ENCODE data around the gene KBTBD4. TPM values are rescaled to one million over a fixed set of nuclear protein-coding genes. Genes with fewer than 3 reads are reported as not detected.

KBTBD4 gene
- total and polyA plus RNA-seq, 2 donors (not counting 1 experiment from before 2014, with no cell fraction given), result 19.9 to 20.0 TPM

DNA sequence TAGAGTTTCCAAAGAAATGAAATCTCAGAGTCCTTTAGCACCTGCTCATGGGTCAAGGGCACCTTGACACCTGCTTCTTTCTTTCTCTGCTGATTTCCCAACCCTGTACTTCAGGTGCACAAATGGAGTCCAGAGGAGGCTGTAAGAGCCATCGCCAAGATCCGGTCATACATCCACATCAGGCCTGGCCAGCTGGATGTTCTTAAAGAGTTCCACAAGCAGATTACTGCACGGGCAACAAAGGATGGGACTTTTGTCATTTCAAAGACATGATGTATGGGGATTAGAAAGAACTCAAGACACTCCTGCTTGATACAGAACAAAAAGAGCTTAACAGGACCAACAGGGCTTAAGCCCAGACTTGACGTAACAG is 7.4 kb downstream of the KBTBD4 start:
- no peak overlapping the region for H3K27ac ChIP-seq (ENCODE audit: insufficient read depth, low read length)

DNA sequence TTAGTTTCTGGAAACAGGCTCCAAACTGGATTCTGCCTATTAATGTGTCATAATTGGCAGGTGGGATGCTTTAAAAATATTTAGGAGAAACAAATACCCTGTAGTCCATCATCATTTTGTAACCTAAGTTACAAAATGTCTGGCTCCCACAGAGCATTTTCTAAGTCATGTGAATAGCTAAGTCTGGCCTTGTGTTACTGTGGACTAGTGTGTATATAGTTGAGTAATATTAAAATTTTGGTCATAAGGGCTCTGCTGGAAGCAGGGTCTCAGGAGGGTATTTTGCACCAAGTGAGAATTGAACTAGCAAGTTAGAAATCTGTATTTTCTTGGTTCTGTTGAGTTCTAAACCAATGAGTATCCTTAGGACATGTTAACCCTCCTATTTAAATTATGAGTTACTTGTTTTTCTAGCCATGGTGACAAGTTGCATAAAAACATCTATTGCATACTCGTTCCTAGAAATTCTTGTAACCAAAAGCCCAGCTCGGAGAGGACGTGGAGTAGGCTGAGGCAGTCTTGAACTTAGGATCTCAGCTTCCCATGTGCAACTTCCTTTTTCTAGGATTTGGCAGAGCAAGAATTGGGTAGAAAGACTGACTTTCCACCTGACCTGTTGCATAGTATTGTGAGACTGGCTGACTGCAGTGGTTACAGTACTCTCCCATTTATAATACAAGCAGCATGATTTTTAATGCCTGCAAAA is 8.0 kb downstream of the KBTBD4 start:
- Histone ChIP-seq H4K20me1 (ENCODE audit: control insufficient read depth, extremely low read depth, insufficient read depth, low read length) (no peaks in the 10 kb centered on the region), H3K79me2 (ENCODE audit: control insufficient read depth, insufficient read depth, low read length) (peaks cover 18% of the 10 kb centered on the region), H3K27ac (ENCODE audit: insufficient read depth, low read length) (no peak overlapping the region), H3K36me3 (ENCODE audit: control insufficient read depth, insufficient read depth, low read length) (peaks cover 13% of the 10 kb centered on the region), H3K4me2 (ENCODE audit: extremely low read depth, insufficient read depth, low read length) (no peak overlapping the region), H3K27me3 (ENCODE audit: control insufficient read depth, insufficient read depth, low read length) (no peaks in the 10 kb centered on the region), H3K4me3 (replicated peaks in 1 of 4; ENCODE audit: control extremely low read depth in 1 of 4, insufficient read depth in 1 of 4, low read depth in 3 of 4, low read length in 4 of 4) (no peak overlapping the region), H3K9me3 (ENCODE audit: control insufficient read depth, insufficient read depth, low read depth, low read length) (no peaks in the 10 kb centered on the region), H3K4me1 (ENCODE audit: control insufficient read depth, extremely low read depth, insufficient read depth, low read length) (peaks cover 16% of the 10 kb centered on the region), H2AFZ (ENCODE audit: low read length) (no peak overlapping the region), H3K9ac (ENCODE audit: insufficient read depth, low read length) (no peak overlapping the region)
- DNase-seq (ENCODE audit: low read depth in 2 of 2), result no peak
- no peak for TF ChIP-seq EZH2 (IDR thresholded peaks at IDR 0.05; ENCODE audit: low read length, missing control alignments)
- TF ChIP-seq, protein P1, sequence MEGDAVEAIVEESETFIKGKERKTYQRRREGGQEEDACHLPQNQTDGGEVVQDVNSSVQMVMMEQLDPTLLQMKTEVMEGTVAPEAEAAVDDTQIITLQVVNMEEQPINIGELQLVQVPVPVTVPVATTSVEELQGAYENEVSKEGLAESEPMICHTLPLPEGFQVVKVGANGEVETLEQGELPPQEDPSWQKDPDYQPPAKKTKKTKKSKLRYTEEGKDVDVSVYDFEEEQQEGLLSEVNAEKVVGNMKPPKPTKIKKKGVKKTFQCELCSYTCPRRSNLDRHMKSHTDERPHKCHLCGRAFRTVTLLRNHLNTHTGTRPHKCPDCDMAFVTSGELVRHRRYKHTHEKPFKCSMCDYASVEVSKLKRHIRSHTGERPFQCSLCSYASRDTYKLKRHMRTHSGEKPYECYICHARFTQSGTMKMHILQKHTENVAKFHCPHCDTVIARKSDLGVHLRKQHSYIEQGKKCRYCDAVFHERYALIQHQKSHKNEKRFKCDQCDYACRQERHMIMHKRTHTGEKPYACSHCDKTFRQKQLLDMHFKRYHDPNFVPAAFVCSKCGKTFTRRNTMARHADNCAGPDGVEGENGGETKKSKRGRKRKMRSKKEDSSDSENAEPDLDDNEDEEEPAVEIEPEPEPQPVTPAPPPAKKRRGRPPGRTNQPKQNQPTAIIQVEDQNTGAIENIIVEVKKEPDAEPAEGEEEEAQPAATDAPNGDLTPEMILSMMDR (conservative IDR thresholded peaks at IDR 0.05 in 1 of 2, IDR thresholded peaks at IDR 0.05 in 1 of 2; ENCODE audit: low read depth in 1 of 2, low read length in 2 of 2), result no peak

More for the DNA sequence above, 7.4 kb downstream of the KBTBD4 start:
- TF ChIP-seq EZH2 (IDR thresholded peaks at IDR 0.05; ENCODE audit: low read length, missing control alignments), result no peak
- TF ChIP-seq, protein P1 (conservative IDR thresholded peaks at IDR 0.05 in 1 of 2, IDR thresholded peaks at IDR 0.05 in 1 of 2; ENCODE audit: low read depth in 1 of 2, low read length in 2 of 2), result no peak
- H3K4me2 ChIP-seq (ENCODE audit: extremely low read depth, insufficient read depth, low read length), result no peak overlapping the region
- DNase-seq (ENCODE audit: low read depth in 2 of 2), result no peak
- no peak overlapping the region for H3K9ac ChIP-seq (ENCODE audit: insufficient read depth, low read length)
- H3K4me3 ChIP-seq (replicated peaks in 1 of 4; ENCODE audit: control extremely low read depth in 1 of 4, insufficient read depth in 1 of 4, low read depth in 3 of 4, low read length in 4 of 4), result no peak overlapping the region
- H3K79me2 ChIP-seq (ENCODE audit: control insufficient read depth, insufficient read depth, low read length), result peaks cover 13% of the 10 kb centered on the region
- no peaks in the 10 kb centered on the region for H3K9me3 ChIP-seq (ENCODE audit: control insufficient read depth, insufficient read depth, low read depth, low read length)
- no peak overlapping the region for H2AFZ ChIP-seq (ENCODE audit: low read length)
- H4K20me1 ChIP-seq (ENCODE audit: control insufficient read depth, extremely low read depth, insufficient read depth, low read length), result no peaks in the 10 kb centered on the region
- peaks cover 13% of the 10 kb centered on the region for H3K36me3 ChIP-seq (ENCODE audit: control insufficient read depth, insufficient read depth, low read length)
- H3K27me3 ChIP-seq (ENCODE audit: control insufficient read depth, insufficient read depth, low read length), result no peaks in the 10 kb centered on the region
- peaks cover 16% of the 10 kb centered on the region for H3K4me1 ChIP-seq (ENCODE audit: control insufficient read depth, extremely low read depth, insufficient read depth, low read length)

DNA sequence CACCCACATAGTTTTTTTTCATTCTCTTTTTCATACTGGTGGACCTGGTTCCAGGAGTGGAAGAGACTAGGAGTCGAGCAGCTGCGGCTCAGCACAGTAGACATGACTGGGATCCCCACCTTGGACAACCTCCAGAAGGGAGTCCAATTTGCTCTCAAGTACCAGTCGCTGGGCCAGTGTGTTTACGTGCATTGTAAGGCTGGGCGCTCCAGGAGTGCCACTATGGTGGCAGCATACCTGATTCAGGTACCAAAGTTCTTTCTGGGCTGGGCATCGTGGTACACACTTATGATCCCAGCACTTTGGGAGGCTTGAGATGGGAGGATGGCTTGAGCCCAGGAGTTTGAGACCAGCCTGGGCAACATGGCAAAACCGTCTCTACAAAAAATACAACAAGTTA is 9.1 kb downstream of the KBTBD4 start:
- no peak for DNase-seq (ENCODE audit: low read depth in 2 of 2)
- Histone ChIP-seq H3K27ac (ENCODE audit: insufficient read depth, low read length) (no peak overlapping the region), H3K9me3 (ENCODE audit: control insufficient read depth, insufficient read depth, low read depth, low read length) (no peaks in the 10 kb centered on the region), H2AFZ (ENCODE audit: low read length) (no peak overlapping the region), H3K9ac (ENCODE audit: insufficient read depth, low read length) (no peak overlapping the region), H4K20me1 (ENCODE audit: control insufficient read depth, extremely low read depth, insufficient read depth, low read length) (no peaks in the 10 kb centered on the region), H3K4me1 (ENCODE audit: control insufficient read depth, extremely low read depth, insufficient read depth, low read length) (peaks cover 16% of the 10 kb centered on the region), H3K4me2 (ENCODE audit: extremely low read depth, insufficient read depth, low read length) (no peak overlapping the region), H3K79me2 (ENCODE audit: control insufficient read depth, insufficient read depth, low read length) (peaks cover 21% of the 10 kb centered on the region), H3K4me3 (replicated peaks in 1 of 4; ENCODE audit: control extremely low read depth in 1 of 4, insufficient read depth in 1 of 4, low read depth in 3 of 4, low read length in 4 of 4) (no peak overlapping the region), H3K27me3 (ENCODE audit: control insufficient read depth, insufficient read depth, low read length) (no peaks in the 10 kb centered on the region), H3K36me3 (ENCODE audit: control insufficient read depth, insufficient read depth, low read length) (peaks cover 10% of the 10 kb centered on the region)
- TF ChIP-seq, protein P1 (conservative IDR thresholded peaks at IDR 0.05 in 1 of 2, IDR thresholded peaks at IDR 0.05 in 1 of 2; ENCODE audit: low read depth in 1 of 2, low read length in 2 of 2), result no peak
- no peak for TF ChIP-seq EZH2 (IDR thresholded peaks at IDR 0.05; ENCODE audit: low read length, missing control alignments)

All from fibroblast of lung (primary cell).